Measurements from ENCODE around the gene CTIF. TPM values are rescaled to one million over a fixed set of nuclear protein-coding genes. Genes with fewer than 3 reads are reported as not detected.

CTIF gene
- total and polyA plus RNA-seq, 2 experiments from 2014 or later: 8.6 to 14.4 TPM

DNA sequence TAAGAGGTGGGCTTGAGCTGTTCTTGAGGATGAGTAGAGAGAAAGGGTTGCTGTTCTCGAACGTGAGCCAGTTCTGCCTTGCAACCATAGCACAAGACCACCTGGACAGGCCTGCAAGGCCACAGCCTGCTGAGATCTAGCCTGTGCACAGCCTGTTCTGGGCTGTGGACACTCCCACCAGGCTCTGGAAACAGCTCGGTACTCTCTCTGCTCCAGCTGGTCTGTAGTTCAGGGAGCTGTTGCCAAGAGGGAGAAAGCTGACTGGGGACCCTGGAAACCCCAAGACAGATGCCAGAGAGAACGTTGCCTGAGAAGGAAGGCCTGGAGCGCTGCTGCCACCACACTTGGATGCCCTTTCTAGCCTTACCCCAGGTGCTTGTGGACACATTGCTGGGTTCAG lies 69.8 kb downstream of the CTIF start (continued):
- TF ChIP-seq REST (IDR thresholded peaks at IDR 0.05; ENCODE audit: unreplicated experiment) (no peak), EZH2 (IDR thresholded peaks at IDR 0.05; ENCODE audit: low read depth, unreplicated experiment) (no peak), JUNB (IDR thresholded peaks at IDR 0.05; ENCODE audit: unreplicated experiment) (no peak)
- TF ChIP-seq, protein P1, sequence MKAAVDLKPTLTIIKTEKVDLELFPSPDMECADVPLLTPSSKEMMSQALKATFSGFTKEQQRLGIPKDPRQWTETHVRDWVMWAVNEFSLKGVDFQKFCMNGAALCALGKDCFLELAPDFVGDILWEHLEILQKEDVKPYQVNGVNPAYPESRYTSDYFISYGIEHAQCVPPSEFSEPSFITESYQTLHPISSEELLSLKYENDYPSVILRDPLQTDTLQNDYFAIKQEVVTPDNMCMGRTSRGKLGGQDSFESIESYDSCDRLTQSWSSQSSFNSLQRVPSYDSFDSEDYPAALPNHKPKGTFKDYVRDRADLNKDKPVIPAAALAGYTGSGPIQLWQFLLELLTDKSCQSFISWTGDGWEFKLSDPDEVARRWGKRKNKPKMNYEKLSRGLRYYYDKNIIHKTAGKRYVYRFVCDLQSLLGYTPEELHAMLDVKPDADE (IDR thresholded peaks at IDR 0.05): no peak

DNA sequence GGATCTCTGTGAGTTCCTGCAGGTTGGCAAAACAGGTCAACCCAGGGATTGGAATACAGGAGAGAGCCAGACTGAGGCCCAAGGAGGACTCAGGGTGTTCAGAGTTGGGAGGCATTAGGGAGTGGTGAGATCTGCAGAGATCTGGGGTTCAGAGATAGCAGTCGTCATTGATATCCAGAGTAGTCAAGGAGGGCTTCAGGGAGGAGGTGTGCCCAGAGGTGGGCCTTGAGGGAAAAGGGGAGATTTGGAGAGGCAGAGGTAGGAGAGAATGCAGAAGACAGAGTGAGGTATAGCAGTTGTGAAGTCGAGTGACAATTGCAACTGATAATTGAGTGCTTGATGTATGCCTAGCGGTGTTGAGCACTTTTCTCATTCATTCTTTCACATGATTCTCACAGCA lies 70.3 kb downstream of the CTIF start:
- no peak overlapping the region for H2AFZ ChIP-seq
- H3K4me3 ChIP-seq: no peak overlapping the region
- no peak overlapping the region for H3K27ac ChIP-seq (ENCODE audit: low read depth)
- no peak overlapping the region for H3K27ac Mint-ChIP-seq
- peaks cover 23% of the 10 kb centered on the region for H3K4me1 Mint-ChIP-seq
- no peak for ATAC-seq
- H3K79me2 ChIP-seq (replicated peaks; ENCODE audit: insufficient read depth): peaks cover 9% of the 10 kb centered on the region
- no peak overlapping the region for H3K4me3 Mint-ChIP-seq
- DNase-seq (ENCODE audit: low spot score): no peak
- H3K36me3 Mint-ChIP-seq (ENCODE audit: low read depth): no peaks in the 10 kb centered on the region
- H3K4me1 ChIP-seq (ENCODE audit: insufficient read depth): peaks cover 11% of the 10 kb centered on the region; the same call in 1 of the 2 replicates
- H3F3A ChIP-seq (replicated peaks; ENCODE audit: low read depth): no peaks in the 10 kb centered on the region
- H3K27me3 Mint-ChIP-seq (ENCODE audit: insufficient read depth, low read depth, poor library complexity): peaks cover 2% of the 10 kb centered on the region
- no peaks in the 10 kb centered on the region for H3K27me3 ChIP-seq (ENCODE audit: insufficient read depth)
- no peak overlapping the region for H3K4me2 ChIP-seq
- H3K9me3 Mint-ChIP-seq: no peaks in the 10 kb centered on the region
- no peaks in the 10 kb centered on the region for H3K9me2 ChIP-seq (ENCODE audit: insufficient read depth)
- peaks cover 5% of the 10 kb centered on the region; the same call in 1 of the 2 replicates for H4K20me1 ChIP-seq (replicated peaks; ENCODE audit: insufficient read depth)
- no peaks in the 10 kb centered on the region for H3K36me3 ChIP-seq (ENCODE audit: insufficient read depth)
- TF ChIP-seq, protein P1 (IDR thresholded peaks at IDR 0.05): no peak
- TF ChIP-seq EZH2phosphoT487 (IDR thresholded peaks at IDR 0.05; ENCODE audit: unreplicated experiment) (no peak), CREB1 (CRISPR knock-in tag; IDR thresholded peaks at IDR 0.05; ENCODE audit: low read depth) (no peak), JUNB (IDR thresholded peaks at IDR 0.05; ENCODE audit: unreplicated experiment) (no peak), STAT1 (IDR thresholded peaks at IDR 0.05; ENCODE audit: unreplicated experiment) (no peak), POLR2AphosphoS5 (IDR thresholded peaks at IDR 0.05; ENCODE audit: low read depth) (no peak), ZNF331 (CRISPR knock-in tag; IDR thresholded peaks at IDR 0.05; ENCODE audit: low read depth) (no peak), NANOG (IDR thresholded peaks at IDR 0.05; ENCODE audit: borderline replicate concordance) (no peak), ZNF462 (CRISPR knock-in tag; IDR thresholded peaks at IDR 0.05) (no peak)
